GM06990 (cell line): Measurements from ENCODE around the gene PLBD2.

Experiments used
- DNase-seq: peaks from one replicate; pipeline ENCODE4 v3.0.0-alpha.2; 2011; ENCODE audit not compliant: insufficient read length; ENCODE audit errors: extremely low read depth
- H3K27me3 ChIP-seq: replicated peaks from 2 replicates; pipeline ENCODE4 v1.6.0; 2011; ENCODE audit warnings: low read length; ENCODE audit not compliant: control insufficient read depth, insufficient read depth
- H3K36me3 ChIP-seq: 2 replicates; pipeline ENCODE4 v1.5.1; 2011; ENCODE audit warnings: low read length; ENCODE audit not compliant: control insufficient read depth, insufficient read depth
- H3K4me3 ChIP-seq: replicated peaks from 2 replicates; pipeline ENCODE4 v1.5.1; 2011; ENCODE audit warnings: low read depth, mild to moderate bottlenecking, control low read depth, low read length
- TF ChIP-seq, protein P1 (sequence below): IDR thresholded peaks from 2 replicates; pipeline ENCODE4 v1.5.1; 2011; ENCODE audit warnings: low read length, control low read depth, mild to moderate bottlenecking, inconsistent platforms; ENCODE audit not compliant: insufficient read depth, poor library complexity, severe bottlenecking

Gene PLBD2

DNA sequence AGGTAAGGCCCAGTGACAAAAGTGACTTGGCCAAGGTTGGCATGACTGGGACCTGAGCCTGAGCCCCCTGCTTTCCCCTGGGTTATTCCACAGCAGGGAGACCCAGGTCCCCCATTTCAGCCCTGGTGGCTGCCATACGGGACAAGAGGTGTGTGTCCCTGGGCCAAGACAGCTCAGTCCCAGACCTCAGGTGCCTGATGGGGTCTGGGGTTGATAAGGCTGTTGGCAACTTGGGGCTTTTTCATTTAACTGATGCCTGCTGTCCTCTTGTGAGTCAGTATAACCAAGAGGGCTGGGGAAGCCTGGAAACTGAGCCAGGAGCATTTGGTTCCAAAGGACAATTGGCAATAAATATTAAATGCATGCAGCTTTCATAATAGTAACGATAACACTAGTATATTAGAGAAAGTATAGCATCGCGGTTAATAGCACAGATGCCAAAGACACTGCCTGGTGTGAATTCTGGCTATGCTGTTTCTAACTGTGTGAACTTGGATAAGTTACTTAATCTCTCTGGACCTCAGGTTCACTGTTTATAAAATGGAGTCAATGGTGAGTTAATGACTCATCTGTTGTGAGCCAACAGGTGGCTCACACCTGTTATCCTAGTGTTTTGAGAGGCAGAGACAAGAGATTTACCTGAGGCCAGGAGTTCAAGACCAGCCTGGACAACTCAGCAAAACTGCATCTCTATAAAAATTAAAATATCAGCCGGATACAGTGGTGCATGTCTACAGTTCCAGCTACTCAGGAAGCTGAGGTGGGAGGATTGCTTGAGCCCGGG lies 64.7 kb downstream of the PLBD2 start:
- Histone ChIP-seq H3K36me3 (no peaks in the 10 kb centered on the region), H3K4me3 (peak overlapping the region; percentile 66), H3K27me3 (no peaks in the 10 kb centered on the region)
- no peak for DNase-seq
- TF ChIP-seq, protein P1, sequence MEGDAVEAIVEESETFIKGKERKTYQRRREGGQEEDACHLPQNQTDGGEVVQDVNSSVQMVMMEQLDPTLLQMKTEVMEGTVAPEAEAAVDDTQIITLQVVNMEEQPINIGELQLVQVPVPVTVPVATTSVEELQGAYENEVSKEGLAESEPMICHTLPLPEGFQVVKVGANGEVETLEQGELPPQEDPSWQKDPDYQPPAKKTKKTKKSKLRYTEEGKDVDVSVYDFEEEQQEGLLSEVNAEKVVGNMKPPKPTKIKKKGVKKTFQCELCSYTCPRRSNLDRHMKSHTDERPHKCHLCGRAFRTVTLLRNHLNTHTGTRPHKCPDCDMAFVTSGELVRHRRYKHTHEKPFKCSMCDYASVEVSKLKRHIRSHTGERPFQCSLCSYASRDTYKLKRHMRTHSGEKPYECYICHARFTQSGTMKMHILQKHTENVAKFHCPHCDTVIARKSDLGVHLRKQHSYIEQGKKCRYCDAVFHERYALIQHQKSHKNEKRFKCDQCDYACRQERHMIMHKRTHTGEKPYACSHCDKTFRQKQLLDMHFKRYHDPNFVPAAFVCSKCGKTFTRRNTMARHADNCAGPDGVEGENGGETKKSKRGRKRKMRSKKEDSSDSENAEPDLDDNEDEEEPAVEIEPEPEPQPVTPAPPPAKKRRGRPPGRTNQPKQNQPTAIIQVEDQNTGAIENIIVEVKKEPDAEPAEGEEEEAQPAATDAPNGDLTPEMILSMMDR, result no peak

DNA sequence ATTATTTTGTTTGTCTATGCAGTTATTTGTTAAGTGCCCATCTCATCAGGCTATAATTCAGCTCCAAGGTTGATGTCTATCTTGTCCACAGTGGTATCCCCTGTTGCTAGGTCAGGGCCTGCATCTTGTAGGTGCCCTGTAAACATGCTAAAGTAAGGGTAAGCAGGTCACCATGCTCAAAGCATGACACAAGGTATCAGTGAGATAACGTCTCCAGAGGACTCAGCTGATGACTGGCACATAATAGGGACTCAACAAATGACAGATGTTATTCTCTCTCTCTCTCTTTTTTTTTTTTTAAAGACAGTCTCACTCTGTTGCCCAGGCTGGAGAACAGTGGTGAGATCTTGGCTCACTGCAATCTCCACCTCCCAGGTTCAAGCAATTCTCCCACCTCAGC lies 66.1 kb downstream of the PLBD2 start:
- no peak overlapping the region for H3K4me3 ChIP-seq
- H3K27me3 ChIP-seq, result peaks cover 1% of the 10 kb centered on the region; the same call in 1 of the 2 replicates
- H3K36me3 ChIP-seq, result no peaks in the 10 kb centered on the region
- DNase-seq, result no peak
- TF ChIP-seq, protein P1, result no peak

DNA sequence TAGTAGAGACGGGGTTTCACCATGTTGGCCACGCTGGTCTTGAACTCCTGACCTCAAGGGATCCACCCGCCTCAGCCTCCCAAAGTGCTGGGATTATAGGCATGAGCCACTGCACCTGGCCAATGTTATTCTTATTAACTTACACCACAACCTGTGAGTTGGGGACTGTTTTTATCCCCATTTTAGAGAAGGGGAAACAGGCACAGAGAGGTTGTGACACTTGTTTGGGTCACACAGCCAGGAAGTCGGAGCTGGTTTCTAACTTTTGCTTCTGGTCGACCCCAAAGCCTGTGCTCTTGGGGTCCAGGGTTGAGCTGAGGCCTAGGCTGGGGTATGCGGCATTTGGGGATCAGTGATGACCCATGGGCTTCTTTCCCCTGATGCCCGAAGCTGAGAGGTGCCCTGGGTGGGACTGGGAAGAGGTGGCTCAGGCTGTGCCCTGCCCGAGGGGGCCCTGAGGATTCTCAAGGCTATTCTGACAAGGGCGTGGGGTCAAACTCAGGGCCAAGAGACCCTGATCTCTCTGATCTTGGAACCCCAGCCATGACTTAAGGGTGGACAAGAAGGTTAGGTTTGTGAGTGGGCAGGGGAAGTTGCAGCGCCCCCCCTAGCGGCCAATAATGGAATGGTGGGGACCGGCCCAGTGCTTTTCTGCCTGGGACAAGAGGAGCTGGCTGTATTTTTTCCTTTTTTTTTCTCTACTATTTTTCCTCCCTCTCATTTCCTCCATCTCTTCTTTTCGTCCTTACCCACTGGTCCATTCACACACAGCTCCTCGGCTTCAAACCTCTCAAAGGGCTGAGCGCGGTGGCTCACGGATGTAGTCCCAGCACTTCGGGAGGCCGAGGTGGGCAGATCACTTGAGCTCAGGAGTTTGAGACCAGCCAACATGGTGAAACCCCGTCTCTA lies 66.8 kb downstream of the PLBD2 start:
- Histone ChIP-seq H3K27me3 (peaks cover 1% of the 10 kb centered on the region; the same call in 1 of the 2 replicates), H3K36me3 (no peaks in the 10 kb centered on the region), H3K4me3 (no peak overlapping the region)
- TF ChIP-seq, protein P1, result peak; percentile 87
- peak; percentile 50 for DNase-seq

DNA sequence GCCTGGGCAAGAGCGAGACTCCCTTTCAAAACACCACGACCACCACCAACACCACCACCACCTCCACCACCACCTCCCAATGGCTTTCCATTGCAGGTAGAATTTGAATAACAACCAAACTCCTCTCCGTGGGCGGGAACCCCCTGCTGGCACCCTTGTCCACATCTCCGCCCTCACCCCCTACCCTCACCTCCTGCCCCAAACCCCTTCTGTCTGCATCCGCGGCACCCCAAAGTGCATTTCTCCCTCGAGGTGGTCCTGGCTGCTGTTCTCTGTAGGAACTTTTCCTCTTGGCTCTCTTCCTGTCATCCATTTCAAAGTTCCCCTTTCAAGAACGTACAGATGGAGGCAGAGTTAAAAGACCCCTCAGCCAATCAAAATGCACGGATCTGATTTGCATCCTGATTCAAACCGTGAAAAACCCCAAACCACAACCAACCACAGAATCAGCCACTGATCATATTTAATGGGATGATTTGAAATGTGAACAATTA lies 67.6 kb downstream of the PLBD2 start:
- no peak overlapping the region for H3K4me3 ChIP-seq
- TF ChIP-seq, protein P1, result no peak

DNA sequence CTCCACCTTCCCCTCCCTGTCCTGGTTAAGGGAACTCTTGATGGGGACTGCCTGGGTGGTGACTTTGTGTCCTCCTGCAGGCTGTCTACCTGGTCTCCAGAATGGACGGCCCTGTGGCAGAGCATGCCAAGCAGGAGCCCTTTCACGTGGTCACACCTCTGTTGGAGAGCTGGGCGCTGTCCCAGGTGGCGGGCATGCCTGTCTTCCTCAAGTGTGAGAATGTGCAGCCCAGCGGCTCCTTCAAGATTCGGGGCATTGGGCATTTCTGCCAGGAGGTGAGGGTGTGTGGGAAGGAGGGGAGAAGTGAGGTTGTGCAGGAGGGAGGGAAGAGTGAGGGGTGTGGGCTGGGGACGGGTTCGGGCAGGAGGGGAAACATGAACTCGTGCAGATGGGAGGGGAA lies 69.5 kb downstream of the PLBD2 start:
- peaks cover 4% of the 10 kb centered on the region; the same call in 1 of the 2 replicates for H3K27me3 ChIP-seq
- TF ChIP-seq, protein P1, result no peak
- DNase-seq, result no peak
- H3K36me3 ChIP-seq, result no peaks in the 10 kb centered on the region
- H3K4me3 ChIP-seq, result no peak overlapping the region

More for the DNA sequence above, 67.6 kb downstream of the PLBD2 start:
- peak; percentile 55 for DNase-seq
- H3K36me3 ChIP-seq, result no peaks in the 10 kb centered on the region
- peaks cover 4% of the 10 kb centered on the region; the same call in 1 of the 2 replicates for H3K27me3 ChIP-seq
